ENCODE results near the gene CCDC88B.

Gene CCDC88B

DNA sequence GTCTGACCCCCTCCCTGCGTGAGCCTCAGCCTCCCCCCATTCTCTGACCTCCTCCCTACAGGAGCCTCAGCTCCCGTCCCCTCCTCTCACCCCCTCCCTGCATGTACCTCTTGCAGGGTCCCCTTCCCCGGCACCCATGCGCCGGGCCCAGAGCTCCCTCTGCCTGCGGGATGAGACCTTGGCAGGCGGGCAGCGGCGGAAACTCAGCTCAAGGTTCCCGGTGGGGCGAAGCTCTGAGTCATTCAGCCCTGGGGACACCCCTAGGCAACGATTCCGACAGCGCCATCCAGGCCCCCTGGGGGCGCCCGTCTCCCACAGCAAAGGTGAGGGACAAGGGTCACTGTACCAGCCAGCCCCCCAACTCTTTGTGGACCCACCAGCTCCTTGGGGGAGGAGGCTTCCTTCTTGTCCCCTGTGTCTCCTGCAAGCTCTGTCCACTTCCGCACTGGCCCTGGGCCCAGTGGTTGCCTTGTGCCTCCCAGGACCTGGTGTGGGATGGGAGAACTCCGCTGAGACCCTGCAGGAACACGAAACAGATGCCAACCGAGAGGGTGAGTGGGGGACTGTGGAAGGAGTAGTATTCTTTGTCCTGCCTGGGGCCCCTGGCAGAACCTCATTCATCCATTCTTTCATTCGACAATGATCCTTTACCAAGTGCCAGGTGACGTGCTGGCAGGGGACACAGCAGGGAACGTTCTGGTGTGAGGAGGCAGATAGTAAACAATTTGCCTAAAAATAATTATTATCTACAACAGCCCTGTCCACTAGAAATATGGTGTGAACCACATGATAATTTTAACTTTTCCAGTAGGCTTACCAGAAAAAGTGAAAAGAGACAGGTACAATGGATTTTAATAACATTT, 15.3 kb downstream of the CCDC88B start:
- in situ Hi-C loops (cut with HindIII; ENCODE audit: low pct_ligation_motif_present, low pct_unique_long_range_greater_than_20kb, low sequenced_read_pairs): no loop called here
- DNase-seq: peak; percentile 86

- in situ Hi-C loops (cut with HindIII; ENCODE audit: low pct_ligation_motif_present, low pct_unique_long_range_greater_than_20kb, low sequenced_read_pairs): no loop called here
These were observed 16.8 kb downstream of the CCDC88B start for GRCh38 chr11:64356498-64357411.

DNA sequence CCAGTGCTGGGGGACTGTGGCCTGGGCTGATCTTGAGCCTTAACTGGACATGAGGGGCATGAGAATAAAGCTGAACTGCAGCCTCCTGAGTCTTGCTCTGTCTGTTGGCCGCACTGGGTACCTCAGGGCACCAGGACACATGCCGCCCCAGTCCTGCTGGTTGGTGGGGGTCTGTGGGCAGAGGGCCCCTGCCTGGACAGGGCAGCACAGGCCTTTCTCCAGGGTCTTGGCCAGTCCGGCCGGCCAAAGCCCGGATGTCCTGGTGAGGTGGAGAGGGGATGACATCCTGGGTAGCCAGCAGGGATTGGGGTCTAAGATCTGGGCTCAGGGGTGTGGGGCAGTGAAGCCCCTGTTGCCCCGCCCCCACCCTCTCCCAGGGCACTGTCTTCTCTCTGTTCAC, 17.4 kb downstream of the CCDC88B start:
- in situ Hi-C loops (cut with HindIII; ENCODE audit: low pct_ligation_motif_present, low pct_unique_long_range_greater_than_20kb, low sequenced_read_pairs): no loop called here
- DNase-seq: no peak

More at GRCh38 chr11:64356498-64357411, 16.8 kb downstream of the CCDC88B start:
- DNase-seq: peak; percentile 71

- peak; percentile 61 for DNase-seq
- in situ Hi-C loops (cut with HindIII; ENCODE audit: low pct_ligation_motif_present, low pct_unique_long_range_greater_than_20kb, low sequenced_read_pairs): no loop called here
These were observed 18.0 kb downstream of the CCDC88B start for GRCh38 chr11:64357904-64358535.

GRCh38 chr11:64358536-64358906, 18.5 kb downstream of the CCDC88B start:
- in situ Hi-C loops (cut with HindIII; ENCODE audit: low pct_ligation_motif_present, low pct_unique_long_range_greater_than_20kb, low sequenced_read_pairs): no loop called here

GRCh38 chr11:64358907-64359711, 19.1 kb downstream of the CCDC88B start, which contains the start of gene RPS6KA4:
Gene RPS6KA4 (plus strand): TSS chr11:64359162. CDS start chr11:64359236, 74 bp downstream.
- DNase-seq: peak; percentile 68
- in situ Hi-C loops (cut with HindIII; ENCODE audit: low pct_ligation_motif_present, low pct_unique_long_range_greater_than_20kb, low sequenced_read_pairs): no loop called here

More at GRCh38 chr11:64358536-64358906, 18.5 kb downstream of the CCDC88B start:
- DNase-seq: no peak

- in situ Hi-C loops (cut with HindIII; ENCODE audit: low pct_ligation_motif_present, low pct_unique_long_range_greater_than_20kb, low sequenced_read_pairs): no loop called here
These were observed 19.9 kb downstream of the CCDC88B start for GRCh38 chr11:64359712-64360445.

DNA sequence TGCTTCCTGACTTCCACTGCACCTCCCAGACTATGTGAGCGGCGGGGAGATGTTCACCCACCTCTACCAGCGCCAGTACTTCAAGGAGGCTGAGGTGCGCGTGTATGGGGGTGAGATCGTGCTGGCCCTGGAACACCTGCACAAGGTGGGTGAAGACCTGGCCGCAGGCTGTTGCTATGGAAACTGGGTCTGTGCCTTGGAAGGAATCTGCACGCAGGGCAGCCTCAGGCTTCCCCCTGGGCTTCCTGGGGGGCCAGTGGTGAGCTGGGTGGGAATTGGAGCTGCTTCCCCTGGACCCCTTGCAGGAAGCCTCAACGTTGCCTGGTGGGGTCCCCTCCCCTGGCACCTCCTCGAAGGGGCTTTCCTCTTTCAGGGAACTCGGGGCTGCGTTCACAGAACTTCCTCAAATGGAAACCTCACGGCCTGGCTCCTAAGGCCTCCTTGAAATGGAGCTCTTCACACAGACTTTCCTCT, 20.5 kb downstream of the CCDC88B start:
- DNase-seq: no peak

More at GRCh38 chr11:64359712-64360445, 19.9 kb downstream of the CCDC88B start:
- no peak for DNase-seq

GRCh38 chr11:64361659-64362058, 21.7 kb downstream of the CCDC88B start:
- in situ Hi-C loops (cut with HindIII; ENCODE audit: low pct_ligation_motif_present, low pct_unique_long_range_greater_than_20kb, low sequenced_read_pairs): no loop called here
- DNase-seq: no peak

More for the DNA sequence above, 20.5 kb downstream of the CCDC88B start:
- in situ Hi-C loops (cut with HindIII; ENCODE audit: low pct_ligation_motif_present, low pct_unique_long_range_greater_than_20kb, low sequenced_read_pairs): no loop called here

GRCh38 chr11:64362339-64362738, 22.3 kb downstream of the CCDC88B start:
- no peak for DNase-seq
- in situ Hi-C loops (cut with HindIII; ENCODE audit: low pct_ligation_motif_present, low pct_unique_long_range_greater_than_20kb, low sequenced_read_pairs): no loop called here

GRCh38 chr11:64364435-64364834, 24.4 kb downstream of the CCDC88B start:
- in situ Hi-C loops (cut with HindIII; ENCODE audit: low pct_ligation_motif_present, low pct_unique_long_range_greater_than_20kb, low sequenced_read_pairs): no loop called here
- DNase-seq: no peak

GRCh38 chr11:64364911-64365310, 24.9 kb downstream of the CCDC88B start:
- DNase-seq: no peak
- in situ Hi-C loops (cut with HindIII; ENCODE audit: low pct_ligation_motif_present, low pct_unique_long_range_greater_than_20kb, low sequenced_read_pairs): no loop called here

DNA sequence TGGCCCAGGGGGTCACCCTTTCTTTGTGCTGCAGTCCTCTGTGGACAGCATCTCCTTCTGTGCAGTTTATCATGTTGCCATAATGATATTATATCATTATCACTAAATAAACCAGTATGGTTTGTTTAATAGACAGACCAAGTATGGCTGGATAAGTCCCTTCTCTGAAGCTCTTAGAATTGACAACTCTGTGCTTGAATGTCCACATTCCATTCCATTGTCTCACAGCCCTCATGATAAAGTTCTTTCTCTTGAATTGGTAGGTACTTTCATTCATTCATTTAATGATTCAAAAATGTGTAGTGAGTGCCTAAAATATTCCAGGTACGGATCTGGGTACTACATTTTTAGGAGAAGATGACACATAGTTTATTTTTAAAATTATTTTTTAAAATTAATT, 26.7 kb downstream of the CCDC88B start:
- in situ Hi-C loops (cut with HindIII; ENCODE audit: low pct_ligation_motif_present, low pct_unique_long_range_greater_than_20kb, low sequenced_read_pairs): no loop called here
- no peak for DNase-seq

- no peak for DNase-seq
- in situ Hi-C loops (cut with HindIII; ENCODE audit: low pct_ligation_motif_present, low pct_unique_long_range_greater_than_20kb, low sequenced_read_pairs): no loop called here
These were observed 28.1 kb downstream of the CCDC88B start for GRCh38 chr11:64367931-64368672.

GRCh38 chr11:64368673-64369074, 28.7 kb downstream of the CCDC88B start:
- in situ Hi-C loops (cut with HindIII; ENCODE audit: low pct_ligation_motif_present, low pct_unique_long_range_greater_than_20kb, low sequenced_read_pairs): no loop called here
- no peak for DNase-seq
